K562 (cell line): ENCODE data around the gene BTBD10. TPM values are rescaled to one million over a fixed set of nuclear protein-coding genes. Genes with fewer than 3 reads are reported as not detected.

ENCODE experiments used
- ATAC-seq: fragments of 200-7000 bp; cut with Tn5 transposase; 3 replicates; pipeline ENCODE4 v1.9.1; 2020; ENCODE audit warnings: moderate library complexity
- Bru-seq: library from RNA; stranded (reverse); fragments of 400-500 nt; gene quantifications from one replicate; lab custom pipeline; 2021; lab: Mats Ljungman, UMichigan
- BruChase-seq, 2 experiments: library from RNA; stranded (reverse); fragments of 400-500 nt; gene quantifications; one replicate each; lab custom pipeline; 2021; lab: Mats Ljungman, UMichigan
- BruUV-seq: library from RNA; stranded (reverse); fragments of 400-500 nt; replicated peaks from 2 replicates; lab custom pipeline; 2021; lab: Mats Ljungman, UMichigan
- CTCF ChIA-PET: fragments of 300-600 bp; formaldehyde crosslinking; extraction: SDS; loops from one replicate; lab custom pipeline; 2021; ENCODE audit warnings: low intra/inter-chr PET ratio; lab: Yijun Ruan, JAX
- POLR2A ChIA-PET: fragments of 300-600, 350-650 bp; sonication (Branson Sonifier 250); formaldehyde crosslinking; extraction: SDS; loops from one replicate; lab custom pipeline; 2021; ENCODE audit warnings: antibody characterized with exemption, inconsistent platforms; lab: Yijun Ruan, JAX
- DNase-seq, 4 experiments: peaks; one replicate each; pipeline versions ENCODE4 v3.0.0 to v3.0.0-alpha.2; 2011 to 2018; ENCODE audit warnings: low spot score in 3 of 4, mixed read lengths in 3 of 4; ENCODE audit errors: extremely low read depth in 1 of 4
- FAIRE-seq: peaks from 2 replicates; lab custom pipeline; 2011; peaks lifted over from hg19 to GRCh38; lab: Jason Lieb, UNC
- H2AFZ ChIP-seq: 2 replicates; pipeline ENCODE4 v1.6.0; 2011; ENCODE audit warnings: low read depth, low read length, control low read depth, inconsistent platforms
- H3K27ac ChIP-seq: fragments of 200-600 bp; 3 replicates; pipeline ENCODE4 v1.8.0; 2011; ENCODE audit warnings: low read depth, mild to moderate bottlenecking, control low read depth, inconsistent platforms, low read length, moderate library complexity, mixed read lengths; ENCODE audit errors: extremely low read depth
- H3K27me3 ChIP-seq, 2 experiments: fragments of 300-600 bp in 1 of 2; 2 replicates in 1 of 2; 3 replicates in 1 of 2; pipeline versions ENCODE4 v1.6.0 to v1.8.0; 2011; ENCODE audit warnings: inconsistent platforms in 2 of 2, low read length in 2 of 2, mild to moderate bottlenecking in 1 of 2, mixed read lengths in 1 of 2, moderate library complexity in 1 of 2; ENCODE audit not compliant: control insufficient read depth in 2 of 2, insufficient read depth in 2 of 2
- H3K36me3 ChIP-seq: fragments of 300-600 bp; 3 replicates; pipeline ENCODE4 v1.8.0; 2011; ENCODE audit warnings: mild to moderate bottlenecking, low read length, inconsistent platforms; ENCODE audit not compliant: control insufficient read depth, insufficient read depth
- H3K4me1 ChIP-seq, 2 experiments: fragments of 200-600 bp in 1 of 2; replicated peaks in 1 of 2; 2 replicates in 1 of 2; 3 replicates in 1 of 2; pipeline versions ENCODE4 v1.5.1 to v1.8.0; 2011; ENCODE audit warnings: inconsistent platforms in 2 of 2, low read length in 2 of 2, mild to moderate bottlenecking in 1 of 2, mixed read lengths in 1 of 2, moderate library complexity in 1 of 2; ENCODE audit not compliant: control insufficient read depth in 2 of 2, insufficient read depth in 2 of 2
- H3K4me2 ChIP-seq: 2 replicates; pipeline ENCODE4 v1.6.1; 2011; ENCODE audit warnings: low read length, control low read depth, inconsistent platforms, mixed read lengths; ENCODE audit not compliant: insufficient read depth
- H3K4me3 ChIP-seq: fragments of 200-600 bp; sonication (generic), shearing (Covaris generic); 2 replicates; pipeline ENCODE4 v1.5.1; 2016; ENCODE audit warnings: control low read depth, inconsistent platforms
- H3K79me2 ChIP-seq: fragments of 200-600 bp; 3 replicates; pipeline ENCODE4 v1.8.0; 2011; ENCODE audit warnings: low read length, inconsistent platforms; ENCODE audit not compliant: control insufficient read depth, insufficient read depth
- H3K9ac ChIP-seq, 2 experiments: 2 replicates each; pipeline versions ENCODE4 v1.6.0 to v1.6.1; 2011; ENCODE audit warnings: low read depth in 2 of 2, low read length in 2 of 2, control low read depth in 1 of 2, inconsistent platforms in 1 of 2, mild to moderate bottlenecking in 1 of 2, mixed read lengths in 1 of 2; ENCODE audit not compliant: insufficient read depth in 1 of 2
- H3K9me1 ChIP-seq: one replicate; pipeline ENCODE4 v1.6.0; 2011; ENCODE audit warnings: inconsistent platforms, mild to moderate bottlenecking, low read length, moderate library complexity; ENCODE audit not compliant: control insufficient read depth, insufficient read depth
- H3K9me3 ChIP-seq: replicated peaks from 2 replicates; pipeline ENCODE4 v1.5.1; 2011; ENCODE audit warnings: low read depth, low read length, inconsistent platforms; ENCODE audit not compliant: control insufficient read depth, insufficient read depth
- H4K20me1 ChIP-seq: replicated peaks from 2 replicates; pipeline ENCODE4 v1.6.1; 2011; ENCODE audit warnings: low read length, inconsistent platforms, mixed read lengths; ENCODE audit not compliant: control insufficient read depth, insufficient read depth
- E2F3 ChIP-seq: fragments of 250-450 bp; sonication (Bioruptor Pico); IDR thresholded peaks from 2 replicates; pipeline ENCODE4 v1.4.0; 2020; ENCODE audit warnings: mild to moderate bottlenecking
- HNRNPLL ChIP-seq: fragments of 200-400 bp; formaldehyde crosslinking; IDR thresholded peaks from 2 replicates; pipeline ENCODE4 v1.6.1; 2017; ENCODE audit warnings: low read length, low read depth, mild to moderate bottlenecking; ENCODE audit not compliant: poor library complexity, severe bottlenecking
- MXI1 ChIP-seq: IDR thresholded peaks from 2 replicates; pipeline ENCODE4 v1.6.1; 2011; ENCODE audit warnings: low read depth, mild to moderate bottlenecking, improper control_type of control experiment, low read length
- SIRT6 ChIP-seq: IDR thresholded peaks from one replicate; pipeline ENCODE4 v1.6.1; 2012; ENCODE audit warnings: low read depth, mild to moderate bottlenecking, control low read depth, inconsistent platforms, low read length, moderate library complexity
- ZNF224 ChIP-seq: sonication (generic); formaldehyde crosslinking; IDR thresholded peaks from 2 replicates; pipeline ENCODE4 v1.8.0; 2022; ENCODE audit warnings: mild to moderate bottlenecking, missing genetic modification reagents
- ZNF3 ChIP-seq: fragments of 250-450 bp; sonication (Bioruptor Pico); IDR thresholded peaks from 2 replicates; pipeline ENCODE4 v1.5.0; 2021; ENCODE audit warnings: mild to moderate bottlenecking, moderate library complexity
- ZNF780A ChIP-seq: fragments of 250-450 bp; sonication (Bioruptor Pico); IDR thresholded peaks from 2 replicates; pipeline ENCODE4 v1.5.0; 2021; ENCODE audit warnings: mild to moderate bottlenecking
- WGBS: fragments of 100-300 bp; shearing (Covaris generic); methylation state at CpG from one replicate; pipeline ENCODE4 v1.1.6; 2016; ENCODE audit warnings: low coverage, mixed read lengths; ENCODE audit not compliant: insufficient coverage; ENCODE audit errors: missing lambda C conversion rate; 5-methylcytosine and 5-hydroxymethylcytosine counted together
- in situ Hi-C: fragments of 300-500 bp; cut with MboI; formaldehyde crosslinking; loops from 4 replicates; pipeline ENCODE4 v1.15.0; 2018; ENCODE audit warnings: inconsistent platforms, mixed read lengths
- intact Hi-C: fragments of 100-400 bp; cut with micrococcal nuclease; formaldehyde crosslinking; loops from 2 replicates; pipeline ENCODE4 v1.14.2; 2022
- long read RNA-seq, 3 experiments: library from polyadenylated mRNA in 2 of 3; library from RNA in 1 of 3; unstranded in 2 of 3; stranded (forward) in 1 of 3; transcript quantifications; one replicate each; pipeline ENCODE4 v2.0.0, GENCODE V29; 2019 to 2022
- polyA minus RNA-seq, 3 experiments: library from RNA; depleted of rRNA, polyadenylated mRNA; stranded (reverse); fragments of >200 nt; gene quantifications; 2 replicates each; pipeline ENCODE4 v1.2.3, GENCODE V29; 2011
- polyA plus RNA-seq, 8 experiments: library from polyadenylated mRNA; depleted of rRNA in 4 of 8; stranded (reverse) in 5 of 8; unstranded in 3 of 8; fragments of >200 nt; fragmentation: Nextera tagmentation in 2 of 8; fragmentation: Illumina TruSeq in 1 of 8; extraction: Ambion mirVana in 2 of 8; extraction: Trizol in 1 of 8; gene quantifications; 2 replicates each; pipeline versions ENCODE4 v1.2.1 to v1.2.3, GENCODE V29; 2011 to 2014; ENCODE audit warnings: inconsistent platforms in 1 of 8, missing spikeins in 1 of 8
- total RNA-seq, 7 experiments: library from RNA; depleted of rRNA in 6 of 7; stranded (reverse); fragments of >200 nt in 6 of 7; fragmentation: Illumina TruSeq in 2 of 7; extraction: Trizol in 2 of 7; gene quantifications; 2 replicates each; pipeline versions ENCODE4 v1.2.1 to v1.2.3, GENCODE V29; 2011 to 2021; ENCODE audit warnings: low replicate concordance in 1 of 7
- TF ChIP-seq, protein P1 (sequence below): fragments of 450-650 bp; conservative IDR thresholded peaks from 2 replicates; pipeline ENCODE4 v1.6.1; 2016; ENCODE audit warnings: missing genetic modification characterization, low read depth, mild to moderate bottlenecking, missing compliant biosample characterization, moderate library complexity
- TF ChIP-seq, protein P2 (sequence below): conservative IDR thresholded peaks from 2 replicates; pipeline ENCODE4 v1.6.1; 2011; ENCODE audit warnings: low read depth, mild to moderate bottlenecking, low read length; ENCODE audit not compliant: control insufficient read depth
- TF ChIP-seq, protein P3 (sequence below): sonication (generic); IDR thresholded peaks from 2 replicates; pipeline ENCODE4 v1.6.1; 2016

Gene BTBD10
- total RNA-seq (2011; cell fraction: chromatin; rRNA removed; ENCODE audit: low replicate concordance) = 11.0 and 19.9 TPM in 2 replicates
- 3.3 and 4.3 TPM in 2 replicates for total RNA-seq (2011; cell fraction: nucleolus; rRNA removed)
- 9.9 and 14.0 TPM in 2 replicates for total RNA-seq (2011; cell fraction: nucleoplasm; rRNA removed)
- total RNA-seq (2014; rRNA removed) (15.3 and 16.1 TPM in 2 replicates), total RNA-seq (2014; rRNA removed; fragmentation: Illumina TruSeq; extraction: Trizol) (20.2 and 22.8 TPM in 2 replicates), total RNA-seq (2015; rRNA removed; fragmentation: Illumina TruSeq; extraction: Trizol) (20.9 and 22.8 TPM in 2 replicates), total RNA-seq (2021) (11.6 and 12.4 TPM in 2 replicates), polyA plus RNA-seq (2011; rRNA removed) (14.6 and 17.3 TPM in 2 replicates), polyA plus RNA-seq (2014; fragmentation: Illumina TruSeq; extraction: Trizol) (15.5 and 16.3 TPM in 2 replicates), polyA plus RNA-seq (2014; fragmentation: Nextera tagmentation; extraction: Ambion mirVana) (10 to 100 TPM; 13.4 to 21.4 TPM), polyA plus RNA-seq (2014; rRNA removed) (11.9 and 15.0 TPM in 2 replicates), polyA minus RNA-seq (2011; rRNA and poly(A)+ RNA removed) (42.9 and 48.8 TPM in 2 replicates), Bru-seq, nascent RNA (percentile 66 among the genes with signal in this experiment), BruChase-seq, experiment 1, labeled RNA remaining after a 2-hour chase (percentile 70 among the genes with signal in this experiment), BruChase-seq, experiment 2, labeled RNA remaining after a 6-hour chase (percentile 64 among the genes with signal in this experiment)
- polyA plus RNA-seq (2011; cell fraction: cytosol; rRNA removed) = 4.5 and 7.6 TPM in 2 replicates
- 6.4 and 8.2 TPM in 2 replicates for polyA plus RNA-seq (2011; cell fraction: nucleus; rRNA removed)
- polyA plus RNA-seq (2012) = 12.2 and 12.3 TPM in 2 replicates
- 6.6 and 12.0 TPM in 2 replicates for polyA minus RNA-seq (2011; cell fraction: cytosol; rRNA and poly(A)+ RNA removed)
- polyA minus RNA-seq (2011; cell fraction: nucleus; rRNA and poly(A)+ RNA removed) = 8.9 and 16.7 TPM in 2 replicates
- long read RNA-seq, experiment 1, transcript BTBD10-208 (8 exons, 1,662 nt) = major isoform, 25 of 52 reads
- long read RNA-seq, experiment 1, transcript BTBD10-201 (9 exons, 2,504 nt) = minor isoform, 15 of 52 reads
- long read RNA-seq, experiment 1, partial matches to known transcripts = 4 of 52 reads
- long read RNA-seq, experiment 1, other reads (novel, unspliced or antisense) = 8 of 52 reads
- long read RNA-seq, experiment 2, partial matches to known transcripts = 1 of 6 reads
- long read RNA-seq, experiment 2, other reads (novel, unspliced or antisense) = 2 of 6 reads
- long read RNA-seq, experiment 3, transcript BTBD10-208 (8 exons, 1,662 nt) = major isoform, 7 of 20 reads
- long read RNA-seq, experiment 3, partial matches to known transcripts = 3 of 20 reads
- long read RNA-seq, experiment 3, other reads (novel, unspliced or antisense) = 6 of 20 reads

DNA sequence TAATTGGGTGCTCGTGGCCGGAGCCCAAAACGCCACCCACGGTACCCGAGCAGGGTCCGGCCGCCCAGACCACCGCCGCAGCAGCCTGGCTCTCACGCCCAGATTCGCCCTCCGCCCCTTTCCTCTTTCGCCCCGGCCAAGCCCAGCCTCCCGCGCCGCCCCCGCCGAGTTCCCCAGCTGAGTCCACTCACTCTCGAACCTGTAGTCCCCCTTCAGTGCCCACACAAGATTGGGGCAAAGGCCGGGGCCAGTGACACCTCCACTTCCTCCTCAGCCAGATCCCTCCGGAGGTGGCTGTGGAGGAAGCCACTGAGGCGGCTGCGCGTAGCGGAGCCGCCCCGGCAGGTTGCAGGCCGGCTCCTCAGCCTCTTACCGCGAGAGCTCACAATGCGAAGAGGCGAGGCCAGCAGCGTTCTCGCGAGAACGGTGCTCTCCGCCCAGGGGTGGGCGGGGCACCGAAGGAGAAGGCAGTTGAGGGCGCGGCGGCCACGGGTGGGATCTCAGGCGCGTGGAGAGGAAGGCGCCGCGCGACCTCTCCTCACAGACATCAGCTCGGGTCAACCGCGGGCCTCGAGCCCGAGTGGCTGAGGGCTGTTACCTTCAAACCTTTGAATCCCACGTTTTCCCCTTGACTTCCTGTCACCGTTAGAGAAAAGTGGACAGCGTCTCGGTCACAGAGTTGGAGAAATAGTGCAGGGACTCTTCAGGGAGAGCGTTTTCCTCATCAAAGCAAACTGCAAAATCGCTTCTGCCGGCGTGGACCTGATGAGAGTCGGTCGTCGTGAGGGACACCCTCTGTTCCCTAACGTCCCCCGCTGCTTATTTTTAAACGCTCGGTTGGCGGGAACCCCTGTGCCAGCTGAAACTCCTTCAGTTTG, at the start of gene BTBD10:
Gene BTBD10, minus strand, starts transcription at position 322 of the 878 bp plus-strand sequence. CDS start 18,098 bp downstream, outside the sequence.
- H3K79me2 ChIP-seq = peaks cover 19% of the 10 kb centered on the region
- H3K9me3 ChIP-seq = no peaks in the 10 kb centered on the region
- peaks cover 8 to 14% of the 10 kb centered on the region in 2 experiments for H3K4me1 ChIP-seq
- H3K9ac ChIP-seq = peak within 1 kb of the TSS; percentile 84 to 87
- peak within 1 kb of the TSS; percentile 91 for H3K4me3 ChIP-seq
- no peaks in the 10 kb centered on the region for H4K20me1 ChIP-seq
- TSS peak; percentile 98 for BruUV-seq
- intact Hi-C loops (loop anchor here (10.0 kb wide), 3 partner anchors 108 to 232 kb away; partner anchors contain the start of gene FAR1), in situ Hi-C loops (no loop called here)
- peak within 1 kb of the TSS; percentile 95 for H3K4me2 ChIP-seq
- H2AFZ ChIP-seq = peak within 1 kb of the TSS; percentile 90
- under 1% methylated on average over 53 of the region's 71 CpGs for WGBS
- no peaks in the 10 kb centered on the region for H3K9me1 ChIP-seq
- peak within 1 kb of the TSS; percentile 79 for H3K27ac ChIP-seq
- DNase-seq (peak; percentile 92 to 97 (median 94)), ATAC-seq (peak; percentile 100), FAIRE-seq (peak; percentile 89)
- ChIA-PET POLR2A (interaction anchor here (0.5 to 1.9 kb wide), 6 partner anchors 9 to 1761 kb away, joined by 3 to 9 read pairs (median 3); no protein-coding TSS in a partner anchor), CTCF (interaction anchor here (0.5 kb wide), 1 partner anchor 1328 kb away, joined by 4 read pairs; no protein-coding TSS in a partner anchor)
- H3K36me3 ChIP-seq = no peaks in the 10 kb centered on the region
- H3K27me3 ChIP-seq = no peaks in the 10 kb centered on the region
- TF ChIP-seq, protein P1, sequence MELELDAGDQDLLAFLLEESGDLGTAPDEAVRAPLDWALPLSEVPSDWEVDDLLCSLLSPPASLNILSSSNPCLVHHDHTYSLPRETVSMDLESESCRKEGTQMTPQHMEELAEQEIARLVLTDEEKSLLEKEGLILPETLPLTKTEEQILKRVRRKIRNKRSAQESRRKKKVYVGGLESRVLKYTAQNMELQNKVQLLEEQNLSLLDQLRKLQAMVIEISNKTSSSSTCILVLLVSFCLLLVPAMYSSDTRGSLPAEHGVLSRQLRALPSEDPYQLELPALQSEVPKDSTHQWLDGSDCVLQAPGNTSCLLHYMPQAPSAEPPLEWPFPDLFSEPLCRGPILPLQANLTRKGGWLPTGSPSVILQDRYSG (tag) = no peak
- TF ChIP-seq, protein P2, sequence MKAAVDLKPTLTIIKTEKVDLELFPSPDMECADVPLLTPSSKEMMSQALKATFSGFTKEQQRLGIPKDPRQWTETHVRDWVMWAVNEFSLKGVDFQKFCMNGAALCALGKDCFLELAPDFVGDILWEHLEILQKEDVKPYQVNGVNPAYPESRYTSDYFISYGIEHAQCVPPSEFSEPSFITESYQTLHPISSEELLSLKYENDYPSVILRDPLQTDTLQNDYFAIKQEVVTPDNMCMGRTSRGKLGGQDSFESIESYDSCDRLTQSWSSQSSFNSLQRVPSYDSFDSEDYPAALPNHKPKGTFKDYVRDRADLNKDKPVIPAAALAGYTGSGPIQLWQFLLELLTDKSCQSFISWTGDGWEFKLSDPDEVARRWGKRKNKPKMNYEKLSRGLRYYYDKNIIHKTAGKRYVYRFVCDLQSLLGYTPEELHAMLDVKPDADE = peak; percentile 69; the same call in 1 of the 2 replicates
- TF ChIP-seq HNRNPLL = peak; percentile 23
- TF ChIP-seq ZNF780A = no peak
- TF ChIP-seq ZNF3 (CRISPR knock-in tag) = no peak
- TF ChIP-seq, protein P3, sequence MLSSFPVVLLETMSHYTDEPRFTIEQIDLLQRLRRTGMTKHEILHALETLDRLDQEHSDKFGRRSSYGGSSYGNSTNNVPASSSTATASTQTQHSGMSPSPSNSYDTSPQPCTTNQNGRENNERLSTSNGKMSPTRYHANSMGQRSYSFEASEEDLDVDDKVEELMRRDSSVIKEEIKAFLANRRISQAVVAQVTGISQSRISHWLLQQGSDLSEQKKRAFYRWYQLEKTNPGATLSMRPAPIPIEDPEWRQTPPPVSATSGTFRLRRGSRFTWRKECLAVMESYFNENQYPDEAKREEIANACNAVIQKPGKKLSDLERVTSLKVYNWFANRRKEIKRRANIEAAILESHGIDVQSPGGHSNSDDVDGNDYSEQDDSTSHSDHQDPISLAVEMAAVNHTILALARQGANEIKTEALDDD = peak; percentile 84
- TF ChIP-seq E2F3 (CRISPR knock-in tag) = peak; percentile 52; the same call in 1 of the 2 replicates
- no peak for TF ChIP-seq ZNF224
- TF ChIP-seq SIRT6 = no peak
- peak; percentile 60; the same call in 1 of the 2 replicates for TF ChIP-seq MXI1
